Stimulated activated CD4-positive, alpha-beta T cell treated with anti-CD3 and anti-CD28 coated beads, Interleukin-1b, Interleukin-23, amount 100 ng/mL, for 4 hours (primary cell): ENCODE data around the gene GALNT10.
"Not testable (repeated sequence)": the region's sequence is repeated elsewhere in the genome, so short reads cannot be mapped to it uniquely, and the experiment has no call there.

ENCODE experiments used
- DNase-seq, 2 donors: peaks; one replicate each; pipeline ENCODE4 v3.0.0-alpha.2; 2020; ENCODE audit warnings: low read depth in 2 of 2

The GALNT10 gene, protein sequence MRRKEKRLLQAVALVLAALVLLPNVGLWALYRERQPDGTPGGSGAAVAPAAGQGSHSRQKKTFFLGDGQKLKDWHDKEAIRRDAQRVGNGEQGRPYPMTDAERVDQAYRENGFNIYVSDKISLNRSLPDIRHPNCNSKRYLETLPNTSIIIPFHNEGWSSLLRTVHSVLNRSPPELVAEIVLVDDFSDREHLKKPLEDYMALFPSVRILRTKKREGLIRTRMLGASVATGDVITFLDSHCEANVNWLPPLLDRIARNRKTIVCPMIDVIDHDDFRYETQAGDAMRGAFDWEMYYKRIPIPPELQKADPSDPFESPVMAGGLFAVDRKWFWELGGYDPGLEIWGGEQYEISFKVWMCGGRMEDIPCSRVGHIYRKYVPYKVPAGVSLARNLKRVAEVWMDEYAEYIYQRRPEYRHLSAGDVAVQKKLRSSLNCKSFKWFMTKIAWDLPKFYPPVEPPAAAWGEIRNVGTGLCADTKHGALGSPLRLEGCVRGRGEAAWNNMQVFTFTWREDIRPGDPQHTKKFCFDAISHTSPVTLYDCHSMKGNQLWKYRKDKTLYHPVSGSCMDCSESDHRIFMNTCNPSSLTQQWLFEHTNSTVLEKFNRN

DNA sequence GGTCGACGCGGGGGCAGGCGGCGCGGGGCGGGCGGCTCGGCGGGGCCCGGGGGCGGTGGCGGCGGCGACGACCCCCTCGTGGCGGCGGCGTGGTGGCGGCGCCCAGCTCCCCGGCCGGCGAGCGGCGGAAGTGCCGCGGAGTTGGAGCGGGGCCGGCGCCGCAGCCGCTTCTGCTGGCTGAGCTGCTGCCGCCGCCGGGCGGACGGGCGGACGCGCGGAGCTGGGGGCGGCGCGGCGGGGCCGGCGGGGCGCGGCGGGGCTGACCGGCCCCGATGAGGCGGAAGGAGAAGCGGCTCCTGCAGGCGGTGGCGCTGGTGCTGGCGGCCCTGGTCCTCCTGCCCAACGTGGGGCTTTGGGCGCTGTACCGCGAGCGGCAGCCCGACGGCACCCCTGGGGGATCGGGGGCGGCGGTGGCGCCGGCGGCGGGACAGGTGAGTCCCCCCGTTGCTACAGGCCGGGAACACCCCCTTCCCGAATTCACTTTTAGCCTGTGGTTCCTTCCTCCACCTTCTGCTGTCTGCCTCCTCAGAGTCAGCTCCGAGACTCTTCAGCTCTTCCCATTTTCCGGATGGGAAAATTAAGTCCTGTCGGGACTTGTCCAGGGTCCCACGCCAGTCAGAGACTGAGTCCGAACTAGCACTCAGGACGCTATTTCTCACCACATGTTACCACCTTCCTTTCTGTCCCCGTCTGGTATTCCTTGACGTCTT is at the start of gene GALNT10:
Gene GALNT10 (plus strand): TSS at position 139 of the 710 bp plus-strand sequence. CDS start 134 bp downstream, at position 273.
- peak; percentile 32 to 69 for DNase-seq

DNA sequence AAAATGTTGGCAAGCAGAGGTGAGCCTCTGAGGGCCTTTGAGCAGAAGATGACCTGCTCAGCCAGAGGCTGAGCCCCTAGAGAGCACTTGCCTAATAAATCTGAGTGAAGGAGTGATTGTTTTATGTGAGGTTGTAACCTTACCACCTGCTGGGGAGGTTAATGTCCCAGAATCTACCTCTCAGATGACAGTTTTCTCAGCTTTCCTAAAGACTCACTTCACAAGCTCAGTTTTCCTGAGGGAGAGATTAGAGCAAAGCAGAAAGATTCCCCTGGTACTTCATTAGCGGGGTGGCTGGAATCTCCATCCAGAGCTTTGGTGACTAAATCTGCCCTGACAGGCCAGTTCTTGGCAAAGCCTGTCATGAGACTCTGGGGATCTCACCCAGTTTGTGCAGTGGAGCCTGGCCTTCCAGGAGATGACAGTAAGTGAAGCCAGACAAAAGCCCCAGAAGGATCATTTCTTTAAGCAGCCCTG is 48.8 kb upstream of the GALNT10 start:
- no peak for DNase-seq

DNA sequence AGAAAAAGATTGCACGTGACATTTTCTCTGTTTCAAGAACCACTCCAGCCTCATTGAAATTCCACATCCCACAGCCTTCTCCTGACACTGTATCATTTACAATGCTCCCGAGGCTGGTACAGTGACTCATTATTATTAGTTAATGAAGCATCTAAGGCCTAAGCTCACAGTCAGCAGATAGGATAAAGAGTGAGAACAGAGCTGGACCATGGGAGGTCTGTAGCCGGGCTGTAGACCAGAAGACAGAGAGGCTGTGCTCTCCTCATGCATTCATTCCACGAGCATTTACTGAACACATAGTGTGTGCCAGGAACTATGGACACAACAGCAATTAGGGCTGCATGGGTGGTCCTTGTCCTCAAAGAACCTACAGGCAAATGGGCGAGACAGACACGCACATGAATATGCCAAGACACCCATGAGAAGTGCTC is 47.3 kb upstream of the GALNT10 start:
- DNase-seq, result no peak

DNA sequence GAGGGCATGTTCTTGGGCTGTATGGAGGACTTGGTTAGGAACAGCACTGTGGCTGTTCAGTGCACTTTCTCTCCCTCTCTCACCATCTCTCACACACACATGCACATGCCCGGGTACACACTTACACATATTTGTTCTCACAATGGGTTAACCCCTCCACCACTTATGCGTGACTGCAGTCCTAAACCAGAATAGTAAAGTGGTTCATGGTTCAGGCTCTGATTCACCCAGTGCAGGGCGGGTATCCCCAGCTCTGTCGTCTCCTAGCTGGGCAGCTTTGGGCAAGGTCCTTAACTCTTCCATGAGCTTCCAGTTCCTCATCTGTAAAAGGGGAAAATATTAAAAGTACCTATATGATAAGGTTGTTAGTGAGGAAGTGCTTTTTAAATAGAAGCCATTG is 45.3 kb upstream of the GALNT10 start:
- DNase-seq, result no peak

GRCh38 chr5:154146409-154146808 is 44.1 kb upstream of the GALNT10 start:
- DNase-seq, result no peak

GRCh38 chr5:154147666-154148065 is 42.9 kb upstream of the GALNT10 start:
- DNase-seq, result no peak

DNA sequence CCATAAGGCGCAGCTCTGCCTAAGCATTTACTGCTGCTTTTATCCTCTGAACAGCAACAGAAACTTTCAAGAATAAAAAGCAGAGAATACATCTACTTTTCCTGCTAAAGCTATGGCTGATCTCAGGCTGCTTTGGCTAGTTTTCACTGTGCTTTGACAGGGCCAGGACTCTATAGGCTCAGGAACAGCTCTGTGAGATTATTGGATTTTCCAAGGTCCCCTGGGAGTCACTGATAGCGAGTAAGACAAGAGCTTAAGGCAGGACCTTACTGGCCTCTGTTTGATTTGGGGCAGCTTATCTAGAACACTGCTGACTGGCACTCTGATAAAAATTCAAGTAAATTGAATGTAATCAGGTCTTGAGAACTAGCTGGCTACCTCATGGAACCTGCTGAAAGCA is 40.1 kb upstream of the GALNT10 start:
- DNase-seq, result not testable (repeated sequence)

GRCh38 chr5:154157483-154158378 is 32.8 kb upstream of the GALNT10 start:
- DNase-seq, result no peak

- DNase-seq, result no peak
Observed at GRCh38 chr5:154158379-154158737, 32.2 kb upstream of the GALNT10 start.

GRCh38 chr5:154159343-154159742 is 31.2 kb upstream of the GALNT10 start:
- DNase-seq, result no peak

GRCh38 chr5:154162539-154163151 is 27.9 kb upstream of the GALNT10 start:
- DNase-seq, result no peak

- DNase-seq, result no peak
Observed at GRCh38 chr5:154163327-154164248, 26.9 kb upstream of the GALNT10 start.

DNA sequence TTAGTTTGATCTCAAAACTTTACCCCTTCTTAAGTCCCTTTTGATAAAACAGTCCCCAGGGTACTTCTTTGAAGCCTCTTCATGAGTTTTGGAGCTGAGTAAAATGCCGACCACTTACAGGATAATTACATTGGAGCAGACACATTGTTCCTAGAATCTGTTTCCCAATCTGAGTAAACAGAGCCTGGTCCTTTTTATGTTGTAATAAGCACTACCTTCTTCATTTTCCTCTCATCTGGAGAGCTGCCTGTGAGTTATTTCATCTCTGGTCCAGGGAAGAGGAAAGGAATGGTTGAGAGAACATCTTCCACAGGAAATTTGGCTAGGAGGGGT is 26.3 kb upstream of the GALNT10 start:
- DNase-seq, result no peak

- DNase-seq, result no peak
Observed at GRCh38 chr5:154165886-154166285, 24.6 kb upstream of the GALNT10 start.

DNA sequence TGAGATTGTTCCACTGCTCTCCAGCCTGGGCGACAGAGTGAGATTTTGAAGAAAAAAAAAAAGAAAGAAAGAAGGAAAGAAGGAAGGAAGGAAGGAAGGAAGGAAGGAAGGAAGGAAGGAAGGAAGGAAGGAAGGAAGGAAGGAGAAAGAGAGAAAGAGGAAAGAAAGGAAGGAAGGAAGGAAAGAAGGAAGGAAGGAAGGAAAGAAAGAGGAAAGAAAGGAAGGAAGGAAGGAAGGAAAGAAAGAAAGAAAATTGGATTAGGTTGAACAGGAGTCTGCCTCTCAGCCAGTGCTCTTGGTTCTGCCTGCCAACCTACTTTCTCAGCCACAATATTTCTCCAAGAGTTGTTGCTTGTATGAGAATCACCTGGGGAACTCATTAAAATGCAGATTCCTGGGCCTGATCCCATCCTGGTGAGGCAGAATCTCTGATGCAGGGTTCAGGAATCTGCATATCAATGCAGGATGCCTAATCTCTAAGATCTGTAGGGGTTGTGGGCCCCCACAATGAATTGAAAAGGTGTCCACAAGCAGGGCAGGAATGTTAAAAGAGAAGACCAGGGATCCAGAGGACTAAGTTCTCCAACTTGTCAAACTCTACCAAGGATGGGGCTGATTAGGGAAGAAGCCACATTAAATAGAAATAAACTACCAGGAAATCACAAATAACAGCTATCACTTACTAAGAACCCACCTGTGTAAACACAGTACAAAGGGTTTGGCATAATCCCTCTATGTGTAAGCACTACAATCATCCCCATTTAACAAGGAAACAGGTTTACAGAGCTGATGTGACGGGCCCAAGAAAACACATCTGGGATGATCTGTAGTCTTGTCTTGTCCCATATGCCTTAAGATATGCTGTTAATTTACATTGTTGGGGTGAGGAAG is 23.4 kb upstream of the GALNT10 start:
- DNase-seq, result no peak

DNA sequence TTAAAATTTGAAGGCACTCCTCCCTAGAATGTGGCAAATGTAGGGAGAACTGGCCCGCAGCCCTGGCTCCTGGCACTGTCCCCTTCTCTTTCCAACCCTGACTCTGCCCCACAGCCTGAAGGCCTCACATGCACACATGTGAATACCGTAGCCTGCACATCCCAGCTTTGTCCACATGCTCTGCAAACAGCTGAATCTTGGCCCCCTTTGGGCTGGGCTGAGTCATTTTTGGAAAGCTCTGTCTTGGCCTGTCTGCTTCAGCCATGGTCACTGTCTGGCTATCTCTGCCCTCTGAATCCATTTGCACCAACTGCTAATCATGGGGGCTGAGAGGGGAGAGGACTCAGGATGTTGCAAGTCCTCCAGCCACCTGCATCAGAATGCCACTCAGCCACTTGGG is 22.1 kb upstream of the GALNT10 start:
- DNase-seq, result no peak

GRCh38 chr5:154172785-154173184 is 17.7 kb upstream of the GALNT10 start:
- no peak for DNase-seq

GRCh38 chr5:154174091-154174490 is 16.4 kb upstream of the GALNT10 start:
- no peak for DNase-seq

GRCh38 chr5:154176181-154176580 is 14.4 kb upstream of the GALNT10 start:
- no peak for DNase-seq
